ENCODE data around the gene CSRNP3.

Gene CSRNP3

GRCh38 chr2:165539985-165540384, 70.5 kb downstream of the CSRNP3 start:
- no peak for DNase-seq (ENCODE audit: low read depth, low spot score)

- DNase-seq (ENCODE audit: low read depth, low spot score), result no peak
Observed at GRCh38 chr2:165544897-165545296, 75.4 kb downstream of the CSRNP3 start.

- DNase-seq (ENCODE audit: low read depth, low spot score), result no peak
Observed at GRCh38 chr2:165547900-165548299, 78.4 kb downstream of the CSRNP3 start.

GRCh38 chr2:165549619-165550018, 80.1 kb downstream of the CSRNP3 start:
- no peak for DNase-seq (ENCODE audit: low read depth, low spot score)

- DNase-seq (ENCODE audit: low read depth, low spot score), result no peak
Observed at GRCh38 chr2:165558832-165559231, 89.3 kb downstream of the CSRNP3 start.

- no peak for DNase-seq (ENCODE audit: low read depth, low spot score)
Observed at GRCh38 chr2:165560377-165560988, 91.0 kb downstream of the CSRNP3 start.

GRCh38 chr2:165561516-165561915, 92.0 kb downstream of the CSRNP3 start:
- DNase-seq (ENCODE audit: low read depth, low spot score), result no peak

GRCh38 chr2:165562233-165562632, 92.7 kb downstream of the CSRNP3 start:
- DNase-seq (ENCODE audit: low read depth, low spot score), result no peak

- DNase-seq (ENCODE audit: low read depth, low spot score), result no peak
Observed at GRCh38 chr2:165563468-165564225, 94.1 kb downstream of the CSRNP3 start.

- no peak for DNase-seq (ENCODE audit: low read depth, low spot score)
Observed at GRCh38 chr2:165566008-165566407, 96.5 kb downstream of the CSRNP3 start.

- no peak for DNase-seq (ENCODE audit: low read depth, low spot score)
Observed at GRCh38 chr2:165567273-165567672, 97.8 kb downstream of the CSRNP3 start.

GRCh38 chr2:165568361-165568760, 98.9 kb downstream of the CSRNP3 start:
- no peak for DNase-seq (ENCODE audit: low read depth, low spot score)

GRCh38 chr2:165571477-165571876, 102.0 kb downstream of the CSRNP3 start:
- DNase-seq (ENCODE audit: low read depth, low spot score), result no peak

GRCh38 chr2:165572151-165572550, 102.7 kb downstream of the CSRNP3 start:
- DNase-seq (ENCODE audit: low read depth, low spot score), result no peak

GRCh38 chr2:165573534-165574461, 104.3 kb downstream of the CSRNP3 start:
- peak; percentile 7 for DNase-seq (ENCODE audit: low read depth, low spot score)

GRCh38 chr2:165575044-165575615, 105.6 kb downstream of the CSRNP3 start:
- DNase-seq (ENCODE audit: low read depth, low spot score), result no peak

GRCh38 chr2:165576409-165577154, 107.1 kb downstream of the CSRNP3 start:
- no peak for DNase-seq (ENCODE audit: low read depth, low spot score)

GRCh38 chr2:165582409-165582808, 112.9 kb downstream of the CSRNP3 start:
- DNase-seq (ENCODE audit: low read depth, low spot score), result no peak

GRCh38 chr2:165582863-165583506, 113.5 kb downstream of the CSRNP3 start:
- DNase-seq (ENCODE audit: low read depth, low spot score), result no peak

- DNase-seq (ENCODE audit: low read depth, low spot score), result no peak
Observed at GRCh38 chr2:165584126-165584654, 114.7 kb downstream of the CSRNP3 start.
